ENCODE results near the gene BICRAL.

DNA sequence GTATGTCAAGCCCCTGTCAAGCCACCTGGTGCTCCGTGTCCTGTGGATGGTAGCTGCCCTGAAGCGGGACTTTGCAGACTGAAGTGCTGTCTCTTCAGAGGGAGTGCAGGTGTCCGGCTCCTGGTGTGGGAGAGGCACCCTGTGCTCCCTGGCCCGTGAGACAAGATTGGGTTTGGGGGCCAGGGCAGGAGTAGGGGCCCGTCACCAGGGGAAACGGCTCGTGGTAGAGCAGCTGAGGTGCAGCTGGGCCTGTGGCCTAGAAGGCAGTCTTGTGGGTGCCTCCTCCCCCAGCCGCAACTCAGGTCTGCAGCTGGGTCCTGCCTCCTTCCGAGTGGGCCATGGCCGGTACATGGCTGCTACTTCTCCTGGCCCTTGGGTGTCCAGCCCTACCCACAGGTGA lies 133.9 kb downstream of the BICRAL start, which contains the start of gene PTCRA:
- TF ChIP-seq POLR2A (IDR thresholded peaks at IDR 0.05; ENCODE audit: low read depth, low read length) (no peak), POLR2AphosphoS5 (IDR thresholded peaks at IDR 0.05; ENCODE audit: low read depth, low read length) (no peak)
